A673 (cell line): ENCODE data around the gene TRPT1.

Experiments used
- EZH2 ChIP-seq: fragments of 200-600 bp; sonication (generic); IDR thresholded peaks from 2 replicates; pipeline ENCODE4 v1.6.1; 2017; ENCODE audit warnings: borderline replicate concordance, low read depth, mild to moderate bottlenecking, mixed read lengths, antibody characterized with exemption, low read length; ENCODE audit not compliant: poor library complexity, severe bottlenecking
- TF ChIP-seq, protein P1 (sequence below): fragments of 300-800, 200-600 bp; sonication (generic); conservative IDR thresholded peaks from 2 replicates; pipeline ENCODE4 v1.5.1; 2017; ENCODE audit warnings: low read depth, mild to moderate bottlenecking, antibody characterized with exemption, low read length, moderate library complexity, mixed read lengths

- TF ChIP-seq, protein P1, sequence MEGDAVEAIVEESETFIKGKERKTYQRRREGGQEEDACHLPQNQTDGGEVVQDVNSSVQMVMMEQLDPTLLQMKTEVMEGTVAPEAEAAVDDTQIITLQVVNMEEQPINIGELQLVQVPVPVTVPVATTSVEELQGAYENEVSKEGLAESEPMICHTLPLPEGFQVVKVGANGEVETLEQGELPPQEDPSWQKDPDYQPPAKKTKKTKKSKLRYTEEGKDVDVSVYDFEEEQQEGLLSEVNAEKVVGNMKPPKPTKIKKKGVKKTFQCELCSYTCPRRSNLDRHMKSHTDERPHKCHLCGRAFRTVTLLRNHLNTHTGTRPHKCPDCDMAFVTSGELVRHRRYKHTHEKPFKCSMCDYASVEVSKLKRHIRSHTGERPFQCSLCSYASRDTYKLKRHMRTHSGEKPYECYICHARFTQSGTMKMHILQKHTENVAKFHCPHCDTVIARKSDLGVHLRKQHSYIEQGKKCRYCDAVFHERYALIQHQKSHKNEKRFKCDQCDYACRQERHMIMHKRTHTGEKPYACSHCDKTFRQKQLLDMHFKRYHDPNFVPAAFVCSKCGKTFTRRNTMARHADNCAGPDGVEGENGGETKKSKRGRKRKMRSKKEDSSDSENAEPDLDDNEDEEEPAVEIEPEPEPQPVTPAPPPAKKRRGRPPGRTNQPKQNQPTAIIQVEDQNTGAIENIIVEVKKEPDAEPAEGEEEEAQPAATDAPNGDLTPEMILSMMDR, result no peak
- TF ChIP-seq EZH2, result no peak
Observed at GRCh38 chr11:64256300-64256699, 30.3 kb upstream of the TRPT1 start.
